ENCODE measurements around the gene TBC1D9.

- TF ChIP-seq CTCF (IDR thresholded peaks at IDR 0.05) (no peak), EZH2 (IDR thresholded peaks at IDR 0.05; ENCODE audit: borderline replicate concordance, insufficient read depth, low read depth, low read length, poor library complexity, severe bottlenecking) (no peak)
Observed at GRCh38 chr4:140717313-140717712, 38.9 kb downstream of the TBC1D9 start.

Data from B cell (primary cell).